Erythroblast (primary cell): ENCODE measurements around the gene FETUB.
"Not testable (repeated sequence)": the region's sequence is repeated elsewhere in the genome, so short reads cannot be mapped to it uniquely, and the experiment has no call there.

Experiments used
- DNase-seq, 2 experiments: peaks; one replicate each; lab custom pipeline; 2025; lab: John Stamatoyannopoulos, UW
- GATA1 ChIP-seq: IDR thresholded peaks from 2 replicates; pipeline ENCODE4 v1.6.1; 2011; ENCODE audit warnings: low read depth, mild to moderate bottlenecking, control low read depth, low read length, moderate library complexity
- POLR2A ChIP-seq: IDR thresholded peaks from 2 replicates; pipeline ENCODE4 v1.6.1; 2011; ENCODE audit warnings: mild to moderate bottlenecking, low read length

FETUB gene

DNA sequence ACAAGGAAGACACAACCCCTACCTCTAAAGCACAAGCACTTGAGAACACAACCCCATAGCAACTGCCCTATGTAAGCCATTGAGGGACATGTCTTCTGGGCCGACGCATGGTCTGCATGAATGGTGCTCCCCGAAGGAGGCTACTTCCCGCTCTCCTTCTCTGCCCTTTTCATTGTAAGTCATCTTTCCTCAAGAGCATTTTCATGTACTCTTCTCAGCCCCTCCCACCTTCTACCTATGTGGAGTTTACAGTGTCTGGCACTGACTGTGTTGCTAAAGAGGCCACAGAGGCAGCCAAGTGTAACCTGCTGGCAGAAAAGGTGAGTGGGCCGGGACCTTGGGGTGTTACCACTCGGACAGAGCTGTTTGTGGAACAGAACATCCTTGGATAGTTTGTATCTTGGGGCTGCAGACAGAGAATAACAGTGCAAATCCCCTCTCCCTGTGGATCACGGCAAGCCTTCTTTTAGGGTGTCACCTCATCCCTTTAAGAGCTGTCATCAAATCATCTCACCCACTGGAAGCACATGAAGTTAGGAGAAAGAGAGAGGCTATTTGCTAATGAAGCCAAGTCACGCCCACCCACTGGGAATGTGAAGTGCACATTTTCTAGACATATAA is 21.8 kb upstream of the FETUB start:
- TF ChIP-seq POLR2A (no peak), GATA1 (no peak)
- DNase-seq, result no peak

DNA sequence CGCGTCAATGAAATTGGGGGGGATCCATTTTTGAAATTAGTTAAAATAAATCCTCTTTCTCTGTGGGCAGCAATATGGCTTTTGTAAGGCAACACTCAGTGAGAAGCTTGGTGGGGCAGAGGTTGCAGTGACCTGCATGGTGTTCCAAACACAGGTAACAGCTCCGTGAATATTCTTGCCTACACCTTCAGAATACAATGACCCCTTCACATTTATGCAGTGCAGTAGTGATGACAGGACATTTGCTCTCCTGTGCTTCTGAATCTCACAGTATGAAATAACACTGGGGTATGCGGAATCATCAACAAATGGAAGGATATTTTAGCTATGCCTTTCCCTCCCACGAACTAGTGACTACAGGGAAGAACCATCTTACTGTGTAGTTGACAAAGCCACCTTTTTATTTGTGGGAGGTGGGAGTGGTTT is 20.4 kb upstream of the FETUB start:
- DNase-seq, result no peak
- TF ChIP-seq POLR2A (no peak), GATA1 (no peak)

DNA sequence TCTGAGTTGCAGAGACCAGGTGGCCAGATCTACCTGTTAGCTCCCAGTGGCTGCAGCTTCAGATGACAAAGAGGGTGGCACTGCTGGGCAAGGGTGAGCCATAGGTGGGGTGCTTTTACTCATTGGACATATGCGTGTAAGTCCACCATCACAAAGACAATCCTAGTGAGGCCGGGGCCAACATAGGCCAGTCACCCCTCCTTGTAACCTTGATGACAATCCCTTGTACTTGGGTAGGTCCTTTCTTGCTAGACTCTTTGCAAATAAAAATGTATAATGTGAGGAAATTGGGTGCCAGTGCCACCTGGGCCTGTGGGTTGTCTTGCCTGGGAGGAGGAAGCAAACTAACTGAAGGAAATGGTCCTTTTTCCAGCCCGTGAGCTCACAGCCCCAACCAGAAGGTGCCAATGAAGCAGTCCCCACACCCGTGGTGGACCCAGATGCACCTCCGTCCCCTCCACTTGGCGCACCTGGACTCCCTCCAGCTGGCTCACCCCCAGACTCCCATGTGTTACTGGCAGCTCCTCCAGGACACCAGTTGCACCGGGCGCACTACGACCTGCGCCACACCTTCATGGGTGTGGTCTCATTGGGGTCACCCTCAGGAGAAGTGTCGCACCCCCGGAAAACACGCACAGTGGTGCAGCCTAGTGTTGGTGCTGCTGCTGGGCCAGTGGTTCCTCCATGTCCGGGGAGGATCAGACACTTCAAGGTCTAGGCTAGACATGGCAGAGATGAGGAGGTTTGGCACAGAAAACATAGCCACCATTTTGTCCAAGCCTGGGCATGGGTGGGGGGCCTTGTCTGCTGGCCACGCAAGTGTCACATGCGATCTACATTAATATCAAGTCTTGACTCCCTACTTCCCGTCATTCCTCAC is 19.7 kb upstream of the FETUB start:
- no peak for DNase-seq
- no peak for TF ChIP-seq POLR2A
- TF ChIP-seq GATA1, result no peak

DNA sequence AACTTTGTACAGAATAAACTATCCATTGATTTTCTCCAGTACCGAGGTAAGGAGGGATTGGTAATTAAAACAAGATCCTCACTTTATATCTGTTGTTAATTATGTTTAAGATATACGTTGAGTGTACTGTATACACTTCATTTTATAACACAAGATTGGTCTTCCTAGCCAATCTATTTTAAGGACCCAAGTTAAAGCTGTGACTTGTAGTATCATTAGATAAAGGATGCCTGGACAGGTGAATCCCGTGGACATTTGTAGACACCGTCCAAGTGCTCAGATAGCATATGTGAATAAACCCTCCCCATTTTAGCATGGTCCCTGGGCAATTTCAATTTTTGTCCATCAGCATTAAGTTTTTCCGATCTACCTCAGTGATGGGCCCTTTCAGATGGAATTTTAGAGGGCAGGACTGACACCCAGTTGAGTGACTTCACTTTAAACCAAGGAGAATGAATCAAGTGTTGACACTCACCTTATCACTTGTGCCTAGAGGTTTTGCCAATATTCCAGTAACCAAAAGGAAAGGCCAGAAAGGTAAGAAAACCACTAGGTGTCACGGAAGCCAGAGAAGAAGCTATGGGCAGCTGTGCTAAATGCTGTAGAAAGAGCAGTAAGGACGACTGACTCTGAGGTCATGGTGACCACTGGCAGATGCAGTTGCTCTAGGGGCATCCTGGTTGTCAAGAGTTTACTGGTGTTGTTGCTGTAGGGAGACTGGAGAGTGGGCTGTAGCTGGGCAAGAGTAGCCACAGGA is 18.1 kb upstream of the FETUB start:
- no peak for TF ChIP-seq GATA1
- TF ChIP-seq POLR2A, result no peak
- DNase-seq, result no peak

GRCh38 chr3:186622651-186623310 is 17.4 kb upstream of the FETUB start:
- TF ChIP-seq GATA1 (no peak), POLR2A (no peak)
- no peak for DNase-seq

DNA sequence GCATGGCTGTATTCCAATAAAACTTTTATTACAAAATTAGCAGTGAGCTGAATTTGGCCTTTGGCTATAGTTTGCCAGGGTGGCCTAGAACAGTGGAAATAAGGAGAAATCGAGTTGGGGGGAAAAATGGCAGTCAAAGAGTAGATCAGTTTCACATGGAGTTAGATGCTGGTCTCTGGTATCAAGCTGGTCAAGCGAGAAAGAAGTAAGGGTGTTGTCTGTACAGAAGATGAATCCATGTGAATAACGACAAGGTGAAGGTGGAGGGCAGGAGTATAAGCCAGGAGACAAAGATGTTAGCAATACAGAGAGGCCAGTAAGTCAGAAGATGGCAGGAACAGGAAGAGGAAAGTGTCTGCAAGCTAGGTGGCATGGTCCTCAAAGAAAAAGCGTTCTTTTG is 15.6 kb upstream of the FETUB start:
- TF ChIP-seq GATA1, result no peak
- no peak for TF ChIP-seq POLR2A
- no peak for DNase-seq

DNA sequence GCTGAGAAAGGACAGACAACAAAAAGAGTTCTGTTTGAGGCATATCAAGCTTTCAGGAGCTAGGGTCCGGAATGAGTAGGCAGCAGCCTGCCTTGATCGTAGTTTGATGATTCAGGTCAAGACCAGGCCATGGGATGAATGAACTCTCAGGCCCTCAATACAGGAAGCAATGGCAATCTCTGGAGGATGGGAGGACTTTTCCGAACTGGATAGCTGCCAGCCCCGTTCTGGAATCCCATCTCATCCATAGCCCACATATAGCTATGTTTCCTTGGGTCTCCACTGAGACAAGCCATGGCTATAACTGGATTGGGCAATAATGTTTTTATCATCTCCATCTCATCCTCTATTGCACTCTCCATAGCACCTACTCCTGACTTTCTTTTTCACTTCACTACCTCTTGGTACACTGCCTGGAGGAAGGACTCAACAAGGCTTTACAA is 14.6 kb upstream of the FETUB start:
- TF ChIP-seq GATA1 (no peak), POLR2A (no peak)
- DNase-seq, result no peak

GRCh38 chr3:186626254-186626847 is 13.8 kb upstream of the FETUB start:
- DNase-seq, result no peak

GRCh38 chr3:186627852-186628414 is 12.3 kb upstream of the FETUB start:
- DNase-seq, result no peak
- TF ChIP-seq POLR2A (no peak), GATA1 (no peak)

More at GRCh38 chr3:186626254-186626847, 13.8 kb upstream of the FETUB start:
- TF ChIP-seq POLR2A, result no peak
- TF ChIP-seq GATA1, result no peak

- no peak for TF ChIP-seq GATA1
- no peak for TF ChIP-seq POLR2A
- DNase-seq, result peak; percentile 49 to 84
Measured at GRCh38 chr3:186628756-186629155, 11.4 kb upstream of the FETUB start.

DNA sequence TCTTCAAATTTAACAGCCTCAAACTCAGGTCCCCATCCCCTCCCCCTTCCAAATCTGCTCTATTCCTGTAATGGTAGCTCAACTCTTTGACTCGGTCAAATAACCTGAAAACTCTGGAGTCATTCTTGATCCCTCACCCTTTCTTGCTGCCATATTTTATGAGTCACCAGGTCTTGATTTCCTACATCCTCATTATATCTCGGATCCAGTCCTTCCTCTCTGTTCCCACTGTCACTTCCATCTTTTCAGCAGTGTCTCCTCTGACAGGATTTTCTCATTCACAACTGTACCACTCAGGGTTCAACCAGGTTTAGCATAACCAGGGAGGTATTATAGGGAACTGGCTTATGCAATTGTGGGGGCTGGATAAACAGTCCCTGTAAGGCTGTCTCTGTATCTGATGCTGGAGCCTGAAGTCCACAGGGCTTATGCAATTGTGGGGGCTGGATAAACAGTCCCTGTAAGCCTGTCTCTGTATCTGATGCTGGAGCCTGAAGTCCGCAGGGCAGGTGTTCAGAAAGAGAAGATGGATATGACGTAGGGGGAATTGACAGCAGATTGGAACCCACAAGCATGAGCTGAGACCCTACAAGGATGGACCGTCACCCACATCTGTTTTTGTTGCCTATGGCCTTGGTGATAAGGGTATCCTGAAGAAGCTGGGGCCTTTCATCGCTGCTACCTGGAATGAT is 9.1 kb upstream of the FETUB start:
- TF ChIP-seq POLR2A (no peak), GATA1 (no peak)
- DNase-seq, result peak; percentile 15 to 61

DNA sequence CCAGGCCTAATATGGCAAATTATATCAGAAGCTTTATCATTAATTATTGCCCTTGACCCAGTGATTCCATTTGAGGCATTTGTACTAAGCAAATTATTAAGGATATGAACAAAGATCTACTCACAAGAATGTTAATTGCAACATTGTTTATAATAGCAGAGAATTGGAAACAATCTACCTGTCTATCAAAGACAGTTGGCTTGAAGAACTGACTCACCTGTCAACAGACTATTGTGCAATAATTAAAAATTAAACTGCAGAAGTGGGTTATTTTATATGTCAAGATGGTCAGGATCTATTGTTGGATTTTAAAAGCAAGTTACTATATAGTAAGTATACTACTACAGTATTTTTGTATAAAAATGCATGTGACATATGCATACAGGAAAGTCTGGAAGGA is 6.7 kb upstream of the FETUB start:
- no peak for DNase-seq
- TF ChIP-seq POLR2A (no peak), GATA1 (no peak)

- DNase-seq, result not testable (repeated sequence)
Measured at GRCh38 chr3:186634207-186634606, 6.0 kb upstream of the FETUB start.
